ENCODE measurements around the gene ADGRA3. TPM values are rescaled to one million over a fixed set of nuclear protein-coding genes. Genes with fewer than 3 reads are reported as not detected.

ADGRA3 gene
- polyA plus RNA-seq, 3 donors: 0.07 TPM; not detected in 2

DNA sequence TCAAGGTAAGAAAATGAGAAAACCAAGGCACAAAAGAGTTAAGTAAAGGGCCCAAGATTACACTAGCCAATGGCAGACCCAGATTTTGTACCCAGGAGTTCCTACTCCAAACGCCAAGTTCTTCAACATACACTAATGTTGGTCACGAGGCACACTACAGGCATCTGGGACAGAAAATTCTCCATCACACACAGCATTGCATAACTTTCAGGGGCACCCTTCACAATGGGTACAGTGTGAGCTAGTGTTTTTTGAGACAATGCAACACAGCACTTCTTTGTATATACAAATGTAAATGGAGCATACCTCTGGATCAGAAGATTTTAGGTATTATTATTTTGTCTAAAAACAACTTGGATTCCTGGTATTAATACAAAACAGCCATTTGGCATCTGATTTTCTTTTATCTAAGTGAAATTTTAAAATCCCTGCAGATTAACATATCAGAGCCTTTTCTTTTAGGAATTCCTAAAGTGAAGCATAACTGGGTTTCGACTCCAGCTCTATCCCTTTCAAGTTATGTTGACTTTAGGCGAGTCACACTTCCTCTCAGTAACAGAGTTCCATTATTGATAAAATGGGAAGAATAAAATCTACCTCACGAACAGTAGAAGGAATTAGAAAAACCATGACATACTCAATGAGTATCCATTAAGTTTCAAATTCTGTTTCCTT lies 41.1 kb downstream of the ADGRA3 start:
- no peaks in the 10 kb centered on the region for H3K4me1 ChIP-seq (ENCODE audit: control insufficient read depth in 1 of 2, insufficient read depth in 2 of 2, low read length in 2 of 2)
- H3K27me3 Mint-ChIP-seq (ENCODE audit: low read depth in 3 of 3): no peaks in the 10 kb centered on the region
- peaks cover 0 to 2% (median 0%) of the 10 kb centered on the region in 7 donors for H3K9me3 Mint-ChIP-seq
- no peak overlapping the region for H2AFZ ChIP-seq (ENCODE audit: insufficient read depth, low read depth, low read length, poor library complexity, severe bottlenecking)
- no peak for DNase-seq
- intact Hi-C loops (cut with micrococcal nuclease): no loop called here
- H3K4me3 ChIP-seq (replicated peaks in 1 of 3; ENCODE audit: low read depth in 2 of 3, low read length in 3 of 3): no peak overlapping the region
- H3K36me3 ChIP-seq (replicated peaks in 1 of 2; ENCODE audit: control insufficient read depth in 1 of 2, insufficient read depth in 2 of 2, low read length in 2 of 2): no peaks in the 10 kb centered on the region
- H3K4me2 ChIP-seq (replicated peaks; ENCODE audit: extremely low read depth, low read length, poor library complexity, severe bottlenecking): no peak overlapping the region
- TF ChIP-seq, protein P1, sequence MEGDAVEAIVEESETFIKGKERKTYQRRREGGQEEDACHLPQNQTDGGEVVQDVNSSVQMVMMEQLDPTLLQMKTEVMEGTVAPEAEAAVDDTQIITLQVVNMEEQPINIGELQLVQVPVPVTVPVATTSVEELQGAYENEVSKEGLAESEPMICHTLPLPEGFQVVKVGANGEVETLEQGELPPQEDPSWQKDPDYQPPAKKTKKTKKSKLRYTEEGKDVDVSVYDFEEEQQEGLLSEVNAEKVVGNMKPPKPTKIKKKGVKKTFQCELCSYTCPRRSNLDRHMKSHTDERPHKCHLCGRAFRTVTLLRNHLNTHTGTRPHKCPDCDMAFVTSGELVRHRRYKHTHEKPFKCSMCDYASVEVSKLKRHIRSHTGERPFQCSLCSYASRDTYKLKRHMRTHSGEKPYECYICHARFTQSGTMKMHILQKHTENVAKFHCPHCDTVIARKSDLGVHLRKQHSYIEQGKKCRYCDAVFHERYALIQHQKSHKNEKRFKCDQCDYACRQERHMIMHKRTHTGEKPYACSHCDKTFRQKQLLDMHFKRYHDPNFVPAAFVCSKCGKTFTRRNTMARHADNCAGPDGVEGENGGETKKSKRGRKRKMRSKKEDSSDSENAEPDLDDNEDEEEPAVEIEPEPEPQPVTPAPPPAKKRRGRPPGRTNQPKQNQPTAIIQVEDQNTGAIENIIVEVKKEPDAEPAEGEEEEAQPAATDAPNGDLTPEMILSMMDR (IDR thresholded peaks at IDR 0.05): no peak
- no peaks in the 10 kb centered on the region for H3K9me3 ChIP-seq (replicated peaks in 1 of 2; ENCODE audit: control insufficient read depth in 1 of 2, insufficient read depth in 1 of 2, low read length in 2 of 2)
- peaks cover 7% of the 10 kb centered on the region for H3K4me1 Mint-ChIP-seq
- H3K4me3 Mint-ChIP-seq: no peak overlapping the region
- no peaks in the 10 kb centered on the region for H4K20me1 ChIP-seq (ENCODE audit: insufficient read depth, low read length)
- peak overlapping the region in 1 of 7 donors; percentile 28 for H3K27ac Mint-ChIP-seq
- no CpG with 5 or more reads among the region's 5 CpGs for WGBS (ENCODE audit: insufficient coverage)
- no peaks in the 10 kb centered on the region for H3K36me3 Mint-ChIP-seq
- no peaks in the 10 kb centered on the region for H3K79me2 ChIP-seq (ENCODE audit: insufficient read depth, low read length)
- H3K9ac ChIP-seq (ENCODE audit: insufficient read depth, low read length, poor library complexity, severe bottlenecking): no peak overlapping the region
- H3K27ac ChIP-seq (ENCODE audit: low read depth in 1 of 2, low read length in 2 of 2): no peak overlapping the region
- no peaks in the 10 kb centered on the region for H3K27me3 ChIP-seq (ENCODE audit: control insufficient read depth in 2 of 2, insufficient read depth in 2 of 2, low read length in 2 of 2)

DNA sequence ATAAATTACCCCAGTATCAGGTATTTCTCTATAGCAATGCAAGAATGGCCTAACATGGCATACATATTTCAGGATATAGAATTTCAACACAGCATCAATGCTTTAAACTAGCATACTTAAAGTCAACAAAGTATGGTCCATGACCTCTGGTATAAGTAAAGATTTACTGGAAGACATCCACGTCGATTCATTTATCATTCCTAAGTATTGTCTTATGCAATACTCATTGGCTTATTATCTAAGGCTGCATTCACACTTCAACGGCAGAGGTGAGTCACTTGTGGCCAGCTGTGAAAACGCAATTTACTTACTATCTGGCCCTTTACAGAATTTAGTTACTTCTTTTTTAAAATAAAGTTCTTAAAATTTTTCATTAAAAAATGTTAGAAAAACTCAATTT lies 42.6 kb downstream of the ADGRA3 start:
- no peak for DNase-seq
- WGBS (ENCODE audit: insufficient coverage): no CpG with 5 or more reads among the region's 4 CpGs
- Histone ChIP-seq H2AFZ (ENCODE audit: insufficient read depth, low read depth, low read length, poor library complexity, severe bottlenecking) (no peak overlapping the region), H3K9me3 (replicated peaks in 1 of 2; ENCODE audit: control insufficient read depth in 1 of 2, insufficient read depth in 1 of 2, low read length in 2 of 2) (no peaks in the 10 kb centered on the region), H3K4me3 (replicated peaks in 1 of 3; ENCODE audit: low read depth in 2 of 3, low read length in 3 of 3) (no peak overlapping the region), H3K79me2 (ENCODE audit: insufficient read depth, low read length) (no peaks in the 10 kb centered on the region), H3K36me3 (replicated peaks in 1 of 2; ENCODE audit: control insufficient read depth in 1 of 2, insufficient read depth in 2 of 2, low read length in 2 of 2) (no peaks in the 10 kb centered on the region), H3K4me1 (ENCODE audit: control insufficient read depth in 1 of 2, insufficient read depth in 2 of 2, low read length in 2 of 2) (no peaks in the 10 kb centered on the region), H4K20me1 (ENCODE audit: insufficient read depth, low read length) (no peaks in the 10 kb centered on the region), H3K9ac (ENCODE audit: insufficient read depth, low read length, poor library complexity, severe bottlenecking) (no peak overlapping the region), H3K4me2 (replicated peaks; ENCODE audit: extremely low read depth, low read length, poor library complexity, severe bottlenecking) (no peak overlapping the region), H3K27ac (ENCODE audit: low read depth in 1 of 2, low read length in 2 of 2) (no peak overlapping the region), H3K27me3 (ENCODE audit: control insufficient read depth in 2 of 2, insufficient read depth in 2 of 2, low read length in 2 of 2) (no peaks in the 10 kb centered on the region)
- no peak overlapping the region for H3K27ac Mint-ChIP-seq
- H3K36me3 Mint-ChIP-seq: no peaks in the 10 kb centered on the region
- TF ChIP-seq, protein P1 (IDR thresholded peaks at IDR 0.05): no peak
- intact Hi-C loops (cut with micrococcal nuclease): no loop called here
- H3K27me3 Mint-ChIP-seq (ENCODE audit: low read depth in 3 of 3): peaks cover 0 to 5% (median 0%) of the 10 kb centered on the region in 3 donors
- H3K9me3 Mint-ChIP-seq: peaks cover 0 to 3% (median 0%) of the 10 kb centered on the region in 7 donors
- H3K4me1 Mint-ChIP-seq: peaks cover 7% of the 10 kb centered on the region
- H3K4me3 Mint-ChIP-seq: no peak overlapping the region
